GM10266 (cell line): ENCODE results near the gene ID1.

Experiments
- DNase-seq: peaks from one replicate; pipeline ENCODE4 v3.0.0; 2012; ENCODE audit errors: extremely low spot score
- TF ChIP-seq, protein P1 (sequence below): IDR thresholded peaks from 2 replicates; pipeline ENCODE4 v1.5.1; 2012; ENCODE audit warnings: mild to moderate bottlenecking, low read depth; ENCODE audit not compliant: control insufficient read depth, insufficient read depth; ENCODE audit errors: missing control alignments

The ID1 gene

DNA sequence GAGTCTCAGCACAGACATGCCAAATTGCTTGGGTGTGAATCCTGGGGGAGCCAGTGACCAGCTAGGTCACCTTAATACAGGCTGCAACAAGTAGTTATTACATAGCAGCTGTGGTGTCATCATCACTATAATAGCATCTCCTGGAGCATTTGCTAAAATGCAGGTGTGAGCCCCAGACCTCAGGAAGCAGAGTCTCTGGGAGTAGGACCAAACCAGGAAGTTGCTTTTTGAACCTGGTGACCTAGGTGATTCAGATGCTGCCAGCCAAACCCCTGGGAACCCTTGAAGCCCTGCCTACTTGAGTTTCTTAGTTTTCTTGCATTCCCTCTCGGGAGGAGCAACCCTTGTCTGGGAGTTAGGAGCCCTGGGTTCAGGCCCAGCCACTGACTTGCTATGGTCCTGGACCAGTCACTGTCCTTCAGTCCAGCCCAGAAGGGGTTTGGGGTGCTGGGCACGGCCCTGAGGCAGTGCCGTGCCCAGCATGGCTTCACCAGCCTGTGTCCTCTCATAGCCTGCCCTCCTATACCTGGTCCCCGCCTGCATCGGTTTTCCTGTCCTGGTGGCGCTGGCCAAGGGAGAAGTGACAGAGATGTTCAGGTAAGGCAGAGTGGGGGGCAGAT is 39.3 kb upstream of the ID1 start:
- DNase-seq = no peak

DNA sequence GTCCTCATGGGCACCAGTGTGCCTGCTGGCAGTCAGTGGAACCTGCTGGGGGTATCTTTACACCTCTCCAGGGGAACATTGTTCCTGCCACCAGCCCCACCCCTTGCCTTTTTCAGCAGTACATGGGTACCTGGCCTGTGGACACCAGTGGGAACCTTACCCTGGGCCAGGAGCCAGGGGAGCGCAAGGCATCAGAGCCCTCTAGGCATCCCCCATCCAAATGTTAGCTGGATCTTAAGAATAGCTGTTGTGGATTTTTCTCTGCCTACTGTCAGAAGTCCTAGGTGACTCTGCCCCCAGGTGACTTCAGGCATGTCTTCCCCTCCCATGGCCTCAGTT is 38.8 kb upstream of the ID1 start:
- no peak for DNase-seq
- TF ChIP-seq, protein P1, sequence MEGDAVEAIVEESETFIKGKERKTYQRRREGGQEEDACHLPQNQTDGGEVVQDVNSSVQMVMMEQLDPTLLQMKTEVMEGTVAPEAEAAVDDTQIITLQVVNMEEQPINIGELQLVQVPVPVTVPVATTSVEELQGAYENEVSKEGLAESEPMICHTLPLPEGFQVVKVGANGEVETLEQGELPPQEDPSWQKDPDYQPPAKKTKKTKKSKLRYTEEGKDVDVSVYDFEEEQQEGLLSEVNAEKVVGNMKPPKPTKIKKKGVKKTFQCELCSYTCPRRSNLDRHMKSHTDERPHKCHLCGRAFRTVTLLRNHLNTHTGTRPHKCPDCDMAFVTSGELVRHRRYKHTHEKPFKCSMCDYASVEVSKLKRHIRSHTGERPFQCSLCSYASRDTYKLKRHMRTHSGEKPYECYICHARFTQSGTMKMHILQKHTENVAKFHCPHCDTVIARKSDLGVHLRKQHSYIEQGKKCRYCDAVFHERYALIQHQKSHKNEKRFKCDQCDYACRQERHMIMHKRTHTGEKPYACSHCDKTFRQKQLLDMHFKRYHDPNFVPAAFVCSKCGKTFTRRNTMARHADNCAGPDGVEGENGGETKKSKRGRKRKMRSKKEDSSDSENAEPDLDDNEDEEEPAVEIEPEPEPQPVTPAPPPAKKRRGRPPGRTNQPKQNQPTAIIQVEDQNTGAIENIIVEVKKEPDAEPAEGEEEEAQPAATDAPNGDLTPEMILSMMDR = no peak

More for the DNA sequence above, 39.3 kb upstream of the ID1 start:
- TF ChIP-seq, protein P1 = no peak

DNA sequence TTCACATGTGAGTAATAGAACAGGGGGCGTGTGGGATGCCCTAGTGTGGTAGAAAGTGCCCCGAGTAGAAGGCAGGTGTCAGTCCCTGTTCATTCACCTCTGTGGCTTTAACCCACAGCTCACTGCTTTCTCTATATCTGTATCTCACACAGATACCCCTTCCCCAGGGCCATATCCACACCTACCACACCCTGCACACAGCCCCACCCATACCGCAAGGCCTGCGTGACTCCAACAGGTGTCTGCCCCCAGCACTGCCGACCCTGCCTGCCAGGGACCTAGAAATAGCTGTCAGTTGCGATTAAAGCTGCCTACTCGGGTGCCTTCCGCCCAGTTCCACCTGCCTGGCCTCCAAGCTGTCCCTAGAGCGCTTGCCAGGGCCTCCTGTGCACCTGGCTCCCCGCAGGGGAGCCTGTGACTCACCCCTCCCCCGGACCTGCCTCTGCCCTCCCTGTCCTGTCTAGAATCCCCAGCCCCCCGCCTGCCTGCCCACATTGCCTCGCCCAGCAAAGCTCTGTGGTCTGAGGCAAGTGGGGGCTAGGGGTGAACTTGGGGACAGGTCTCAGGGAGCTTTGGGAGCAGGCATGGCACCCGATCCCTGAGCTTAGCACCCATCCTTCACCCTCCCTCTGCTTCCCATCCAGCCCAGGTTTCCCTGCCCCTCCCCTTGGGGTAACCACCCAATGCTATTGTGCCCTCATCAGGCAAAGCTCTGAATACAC is 38.3 kb upstream of the ID1 start:
- no peak for DNase-seq
- TF ChIP-seq, protein P1 = no peak

DNA sequence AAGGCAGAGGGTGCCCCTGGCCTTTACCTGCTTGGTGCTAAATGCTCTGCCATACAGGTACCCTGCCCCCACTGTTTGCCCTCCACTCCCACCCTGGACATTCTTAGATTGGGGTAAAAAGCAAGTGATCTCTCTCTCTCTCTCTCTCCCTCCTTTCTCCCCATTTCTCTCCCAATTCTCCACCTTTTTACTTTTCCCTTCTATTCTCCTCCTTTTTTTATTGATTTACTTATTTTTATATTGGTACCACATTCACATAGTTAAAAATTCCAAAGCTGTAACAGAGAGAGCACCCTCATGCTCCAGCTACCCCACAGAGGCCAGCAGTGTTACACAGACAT is 37.7 kb upstream of the ID1 start:
- DNase-seq = no peak
- TF ChIP-seq, protein P1 = no peak

DNA sequence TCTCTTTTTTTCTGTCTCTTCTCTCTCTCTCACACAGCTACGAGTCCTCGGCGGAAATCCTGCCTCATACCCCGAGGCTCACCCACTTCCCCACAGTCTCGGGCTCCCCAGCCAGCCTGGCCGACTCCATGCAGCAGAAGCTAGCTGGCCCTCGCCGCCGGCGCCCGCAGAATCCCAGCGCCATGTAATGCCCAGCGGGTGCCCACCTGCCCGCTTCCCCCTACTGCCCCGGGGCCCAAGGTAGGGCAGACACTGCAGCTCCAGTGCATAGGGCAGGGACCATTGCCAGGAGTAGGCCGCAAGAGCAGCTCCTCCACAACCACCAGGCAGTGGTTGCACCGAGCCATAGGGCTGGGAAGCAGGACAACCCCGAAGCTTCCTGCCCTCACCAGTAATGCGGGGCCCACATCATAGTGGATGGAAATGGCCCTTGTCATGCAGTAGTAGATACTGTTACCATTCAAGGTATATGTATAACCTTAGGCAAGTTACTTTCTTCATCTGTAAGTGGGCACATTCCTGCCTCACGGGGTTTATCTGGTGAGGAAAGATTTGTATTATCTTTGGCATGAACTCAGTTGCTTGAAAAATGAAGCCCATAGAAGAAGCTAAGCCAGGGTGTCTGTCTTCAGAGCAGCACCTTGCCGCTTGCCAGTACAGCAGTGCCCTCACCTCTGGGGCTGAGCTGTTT is 36.9 kb upstream of the ID1 start:
- TF ChIP-seq, protein P1 = no peak
- no peak for DNase-seq

DNA sequence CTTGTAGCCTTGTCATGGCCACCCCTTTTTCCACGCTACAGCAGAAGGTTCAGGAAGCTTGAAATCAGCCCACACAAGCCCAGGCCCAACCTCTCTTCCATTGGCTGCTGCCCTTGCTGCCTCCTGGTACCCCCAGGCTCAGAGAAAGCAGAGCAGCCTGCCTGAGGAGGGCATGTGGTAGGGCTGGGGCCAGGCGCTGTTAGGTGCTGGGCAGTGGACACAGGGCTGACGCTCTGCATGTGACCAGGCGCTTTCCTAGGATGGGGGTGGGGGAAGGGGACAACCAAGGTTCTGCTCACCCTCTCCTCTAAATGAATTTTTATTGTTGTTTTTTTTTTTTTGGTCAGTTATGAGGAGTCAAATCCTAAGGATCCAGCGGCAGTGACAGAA is 36.3 kb upstream of the ID1 start:
- TF ChIP-seq, protein P1 = no peak
- DNase-seq = no peak
